ENCODE data around the gene BPIFB6.

BPIFB6 gene, protein sequence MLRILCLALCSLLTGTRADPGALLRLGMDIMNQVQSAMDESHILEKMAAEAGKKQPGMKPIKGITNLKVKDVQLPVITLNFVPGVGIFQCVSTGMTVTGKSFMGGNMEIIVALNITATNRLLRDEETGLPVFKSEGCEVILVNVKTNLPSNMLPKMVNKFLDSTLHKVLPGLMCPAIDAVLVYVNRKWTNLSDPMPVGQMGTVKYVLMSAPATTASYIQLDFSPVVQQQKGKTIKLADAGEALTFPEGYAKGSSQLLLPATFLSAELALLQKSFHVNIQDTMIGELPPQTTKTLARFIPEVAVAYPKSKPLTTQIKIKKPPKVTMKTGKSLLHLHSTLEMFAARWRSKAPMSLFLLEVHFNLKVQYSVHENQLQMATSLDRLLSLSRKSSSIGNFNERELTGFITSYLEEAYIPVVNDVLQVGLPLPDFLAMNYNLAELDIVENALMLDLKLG

GRCh38 chr20:33031531-33031930 is at the start of gene BPIFB6:
Gene BPIFB6, plus strand, starts transcription at chr20:33031648. Its CDS starts 0 bp downstream, at chr20:33031648.
- no peak for TF ChIP-seq CTCF (IDR thresholded peaks at IDR 0.05)

GRCh38 chr20:32982617-32983458 is 48.6 kb upstream of the BPIFB6 start:
- no peak for TF ChIP-seq CTCF (IDR thresholded peaks at IDR 0.05)

GRCh38 chr20:32983459-32984112 is 47.9 kb upstream of the BPIFB6 start:
- no peak for TF ChIP-seq CTCF (IDR thresholded peaks at IDR 0.05)

DNA sequence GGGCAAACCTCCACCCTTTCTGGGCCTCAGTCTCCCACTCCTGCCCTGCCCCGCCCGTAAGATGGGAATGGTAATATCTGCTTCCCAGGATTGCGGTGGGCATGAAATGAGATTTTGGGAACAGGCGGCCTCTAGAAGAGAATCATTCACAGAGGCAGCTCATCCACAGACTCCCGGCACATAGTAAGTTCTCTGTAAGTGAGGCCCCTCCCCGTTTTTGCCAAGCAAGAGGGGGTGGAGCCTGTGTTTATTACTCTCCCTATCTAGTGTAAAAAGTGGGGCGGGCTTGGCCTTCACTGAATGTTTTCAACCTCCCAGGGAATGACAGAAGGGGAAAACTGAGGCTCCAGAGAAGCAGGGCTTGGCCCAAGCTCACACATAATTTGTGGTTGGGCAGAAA is 47.3 kb upstream of the BPIFB6 start:
- TF ChIP-seq CTCF (IDR thresholded peaks at IDR 0.05), result no peak

- TF ChIP-seq CTCF (IDR thresholded peaks at IDR 0.05), result no peak
Measured at GRCh38 chr20:32984631-32985354, 46.7 kb upstream of the BPIFB6 start.

- TF ChIP-seq CTCF (IDR thresholded peaks at IDR 0.05), result no peak
Measured at GRCh38 chr20:32985596-32985995, 45.9 kb upstream of the BPIFB6 start.
